Esophagus mucosa (tissue), 1 donor: Measurements from ENCODE around the gene VPS18. TPM values are rescaled to one million over a fixed set of nuclear protein-coding genes. Genes with fewer than 3 reads are reported as not detected.

Experiments used
- ATAC-seq: fragments of 200-7000 bp; cut with Tn5 transposase; one replicate; pipeline ENCODE4 v1.9.1; 2020
- total RNA-seq: library from RNA; stranded (reverse); gene quantifications from one replicate; pipeline ENCODE4 v1.2.4, GENCODE V29; 2023
- donor health status: DM: yes; HTN: yes; CAD: no.

VPS18 gene
- total RNA-seq, 1 donor from 2014 or later: 10.9 TPM

DNA sequence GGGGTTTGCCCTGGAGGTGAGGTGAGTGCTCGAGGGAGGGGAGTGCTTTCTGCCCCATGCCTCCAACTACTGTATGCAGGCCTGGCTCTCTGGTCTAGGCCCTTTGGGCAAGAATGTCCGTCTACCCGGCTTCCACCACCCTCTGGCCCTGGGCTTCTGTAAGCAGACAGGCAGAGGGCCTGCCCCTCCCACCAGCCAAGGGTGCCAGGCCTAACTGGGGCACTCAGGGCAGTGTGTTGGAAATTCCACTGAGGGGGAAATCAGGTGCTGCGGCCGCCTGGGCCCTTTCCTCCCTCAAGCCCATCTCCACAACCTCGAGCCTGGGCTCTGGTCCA is 44.3 kb downstream of the VPS18 start:
- ATAC-seq: no peak

DNA sequence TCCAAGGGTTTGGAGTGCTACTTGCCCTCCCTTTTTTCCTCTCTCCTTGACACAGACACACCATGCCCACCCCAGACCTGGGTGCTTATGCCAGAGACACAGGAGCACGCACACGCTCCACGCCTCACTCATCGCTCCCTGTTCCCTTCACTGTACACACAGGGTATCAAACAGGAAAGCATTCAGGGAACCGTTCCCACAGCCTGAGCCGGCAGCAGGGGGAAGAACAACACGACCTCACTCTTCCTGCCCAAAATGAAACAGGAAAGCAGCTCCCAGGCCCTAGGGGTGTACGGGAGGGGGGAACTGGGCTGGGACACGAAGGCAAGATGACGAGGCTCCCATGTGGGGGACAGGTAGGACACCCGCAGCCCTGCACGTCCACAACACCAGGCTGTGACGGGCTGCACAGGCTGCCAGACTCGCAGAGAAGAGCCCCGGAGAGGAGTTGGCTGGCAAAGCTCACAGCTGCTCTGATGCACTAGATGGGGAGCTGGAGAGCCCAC is 46.1 kb downstream of the VPS18 start:
- ATAC-seq: no peak

DNA sequence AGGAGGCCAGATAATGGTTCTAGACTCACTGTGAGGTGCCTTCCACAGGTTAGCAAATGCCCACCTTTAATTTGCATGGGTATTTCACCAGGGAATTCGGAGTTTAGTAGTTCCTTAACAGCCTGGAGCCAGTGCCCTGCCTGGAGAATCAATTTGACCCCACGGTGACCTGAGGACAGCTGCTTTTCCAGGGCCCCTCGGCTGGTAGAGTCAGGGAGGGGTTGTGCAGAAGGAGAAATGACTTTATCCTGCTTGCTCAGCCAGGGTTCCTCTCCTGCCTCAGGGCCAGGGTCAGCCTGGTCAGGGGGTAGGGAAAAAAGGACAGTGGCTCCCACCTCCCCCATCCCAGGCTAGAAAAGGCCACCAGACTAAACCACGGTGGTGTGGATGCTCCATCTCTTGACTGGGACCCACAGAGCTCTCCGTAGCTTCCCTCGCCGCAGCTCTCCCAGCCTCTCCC is 46.8 kb downstream of the VPS18 start:
- no peak for ATAC-seq

DNA sequence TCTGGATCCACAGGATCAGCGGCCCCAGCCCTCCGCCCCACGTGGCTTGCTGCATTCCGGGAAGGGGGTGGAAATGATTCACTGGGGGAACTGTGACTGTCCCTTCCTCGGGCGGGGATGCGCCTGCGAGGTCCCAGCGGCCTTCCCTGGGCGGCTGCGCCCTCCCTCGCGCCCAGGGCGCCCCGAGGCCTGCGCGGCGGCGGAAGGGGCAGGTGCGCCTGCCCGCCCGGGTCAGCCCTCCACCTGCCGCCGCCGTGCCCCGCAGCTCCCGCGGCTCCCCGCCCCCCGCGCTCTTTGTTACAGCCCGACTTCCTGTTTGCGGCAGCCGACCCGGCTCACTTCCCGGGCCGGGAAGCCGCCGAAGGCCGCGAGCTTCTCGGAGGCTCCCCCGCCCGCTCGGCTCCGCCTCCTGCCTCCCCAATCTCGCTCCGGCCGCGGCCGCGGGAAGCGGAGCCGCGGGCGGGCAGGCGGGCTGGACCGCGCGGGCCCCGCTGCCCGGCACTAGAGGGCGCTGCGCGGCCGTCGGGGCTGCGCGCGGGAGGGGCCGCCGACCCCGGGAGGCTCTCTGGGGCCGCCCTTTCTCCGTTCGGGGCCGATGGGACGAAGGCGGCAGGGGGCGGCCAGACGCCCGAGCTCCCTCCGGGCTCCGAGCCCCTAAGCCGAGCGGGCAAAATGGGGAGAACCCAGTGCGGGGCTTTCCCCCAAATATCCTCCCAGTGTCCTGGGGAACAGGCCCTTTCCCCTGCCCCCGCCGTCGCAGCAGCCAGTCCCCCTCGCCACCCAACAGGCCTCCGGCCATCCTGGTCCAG is 47.5 kb downstream of the VPS18 start:
- peak; percentile 80 for ATAC-seq

DNA sequence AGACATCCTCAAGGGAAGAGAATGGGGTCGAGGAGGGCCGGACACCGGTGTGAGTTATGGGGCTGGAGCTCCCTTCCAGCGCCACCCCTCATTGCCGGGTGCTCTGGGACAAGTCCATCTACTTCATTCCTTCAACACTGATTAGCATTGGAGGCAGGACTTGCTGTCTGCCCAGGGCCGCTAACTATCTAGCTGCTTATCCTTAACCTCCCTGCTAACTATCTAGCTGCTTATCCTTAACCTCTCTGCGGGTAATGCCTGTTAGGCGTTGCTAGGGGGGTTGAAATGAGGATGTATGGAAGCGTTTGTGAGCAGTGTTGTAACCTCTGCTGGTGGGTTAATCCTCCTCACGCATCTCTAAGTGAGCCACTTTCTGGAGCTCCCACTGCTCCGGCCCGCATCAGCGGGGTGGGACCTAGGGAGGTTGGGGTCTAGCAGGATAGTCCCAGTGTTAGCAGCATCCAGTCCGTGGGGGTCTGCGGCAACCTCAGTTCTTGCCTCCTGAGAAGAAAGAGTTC is 48.1 kb downstream of the VPS18 start:
- ATAC-seq: peak; percentile 3

DNA sequence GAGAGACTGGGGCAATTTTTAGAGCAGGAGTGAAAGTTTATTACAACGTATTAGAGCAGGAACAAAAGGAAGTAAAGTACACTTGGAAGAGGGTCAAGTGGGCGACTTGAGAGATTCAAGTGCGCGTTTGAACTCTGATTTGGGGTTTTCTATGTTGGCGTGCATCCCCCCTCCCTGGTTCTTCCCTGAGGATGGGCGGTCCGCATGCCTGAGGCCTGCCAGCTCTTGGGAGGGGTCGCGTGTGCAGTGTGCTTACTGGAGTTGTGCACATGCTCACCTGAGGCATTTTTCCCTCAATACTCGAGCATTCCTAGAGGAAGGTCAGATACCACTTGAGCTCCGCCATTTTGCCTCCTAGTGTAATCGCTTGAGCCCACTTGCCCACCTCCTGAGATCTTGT is 48.6 kb downstream of the VPS18 start:
- no peak for ATAC-seq

DNA sequence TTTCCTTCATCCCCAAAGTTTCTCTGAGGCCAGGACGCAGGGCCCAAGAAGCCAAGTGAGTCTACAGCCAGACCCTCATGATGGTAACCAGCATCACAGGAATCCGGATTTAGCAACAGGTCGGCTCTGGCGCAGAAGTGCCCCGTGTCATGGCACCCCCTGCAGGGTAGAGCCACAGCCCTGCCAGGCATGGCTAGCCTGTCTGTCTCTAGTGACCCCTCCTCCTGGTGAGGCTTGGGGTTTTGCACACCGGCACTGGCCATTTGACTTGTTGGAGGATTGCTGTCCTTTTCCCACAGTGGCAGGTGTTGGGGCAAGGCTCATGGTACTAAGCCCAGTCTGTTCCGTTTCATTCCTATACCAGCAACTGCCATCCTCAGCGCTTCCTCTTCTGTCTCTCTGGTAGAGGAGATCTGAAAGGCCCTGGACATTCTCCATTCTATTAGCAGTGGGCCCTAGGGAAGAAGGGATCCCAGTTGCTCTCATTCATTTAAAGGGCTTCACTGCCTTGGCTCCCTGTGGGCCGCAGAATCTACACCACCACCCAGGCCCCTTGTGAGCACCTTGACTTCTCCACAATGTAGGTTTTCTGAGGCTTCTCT is 49.6 kb downstream of the VPS18 start:
- ATAC-seq: no peak

DNA sequence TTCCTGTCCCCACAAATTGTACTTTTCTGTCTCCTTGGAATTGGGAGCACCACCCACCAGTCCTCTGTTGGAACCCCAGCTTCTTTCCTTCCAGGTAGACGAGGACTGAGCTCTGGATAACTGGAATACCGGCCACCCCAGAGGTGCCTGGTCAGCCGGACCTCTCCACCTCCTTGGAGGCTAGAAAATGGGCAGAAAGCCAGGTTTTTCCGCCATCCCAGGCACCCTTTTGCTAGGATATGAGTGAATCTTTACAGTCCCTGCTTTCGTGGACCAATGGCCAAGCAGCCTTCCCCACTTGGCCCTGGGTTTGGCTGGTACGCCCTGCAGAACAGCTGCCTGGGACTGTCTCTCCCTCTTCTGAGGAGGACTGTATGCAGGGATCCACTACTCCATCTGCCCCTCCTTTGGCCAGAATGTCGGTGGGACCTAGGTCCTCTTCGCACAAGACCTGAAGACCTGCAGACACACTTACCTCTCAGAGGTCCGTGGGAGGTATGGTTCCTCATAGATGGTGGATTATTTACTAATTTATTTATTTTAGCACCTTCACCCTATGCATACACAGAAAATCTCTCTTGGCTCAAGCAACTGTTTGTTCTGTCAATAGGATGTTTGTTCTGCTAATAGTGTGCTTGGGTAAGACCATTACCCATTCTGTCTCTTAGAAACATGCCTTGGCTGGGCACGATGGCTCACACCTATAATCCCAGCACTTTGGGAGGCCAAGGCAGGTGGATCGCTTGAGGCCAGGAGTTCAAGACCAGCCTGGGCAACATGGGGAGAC is 50.5 kb downstream of the VPS18 start:
- ATAC-seq: no peak

DNA sequence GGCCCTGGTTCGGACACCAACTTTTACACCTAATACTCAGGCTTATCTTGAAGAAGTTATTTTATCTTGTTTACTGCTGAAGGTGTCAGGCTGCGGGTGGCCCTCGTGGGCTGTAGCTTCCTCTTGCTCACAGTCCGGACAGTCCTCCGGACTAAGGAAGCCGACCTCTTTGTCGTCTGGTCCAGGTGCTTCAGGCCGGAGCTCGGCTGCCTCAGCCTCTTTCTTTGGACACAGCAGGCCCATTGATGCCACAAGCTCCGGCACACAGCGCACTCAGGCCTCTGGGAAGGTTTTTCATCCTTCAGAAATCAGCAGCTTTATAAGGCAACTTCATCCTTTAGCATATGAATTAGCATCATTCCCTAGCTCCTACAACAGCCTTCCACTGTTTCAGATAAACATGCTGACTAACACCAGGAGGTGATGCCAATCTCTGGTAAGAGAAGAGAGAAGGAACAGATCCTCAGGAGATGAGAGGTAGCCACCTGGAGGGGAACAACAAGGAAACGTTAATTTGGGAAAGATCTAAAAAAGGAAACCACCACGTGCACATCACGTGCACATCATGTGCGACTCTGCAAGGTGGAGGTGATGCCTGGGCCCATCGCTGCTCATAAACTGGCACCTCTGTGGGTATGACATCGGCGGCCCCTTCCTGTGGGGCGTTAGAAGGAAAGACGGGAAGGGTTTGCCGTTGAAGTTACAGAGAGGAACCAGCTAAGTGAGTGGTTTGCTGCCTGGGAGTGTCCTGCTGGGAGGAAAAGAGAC is 54.6 kb downstream of the VPS18 start:
- no peak for ATAC-seq

DNA sequence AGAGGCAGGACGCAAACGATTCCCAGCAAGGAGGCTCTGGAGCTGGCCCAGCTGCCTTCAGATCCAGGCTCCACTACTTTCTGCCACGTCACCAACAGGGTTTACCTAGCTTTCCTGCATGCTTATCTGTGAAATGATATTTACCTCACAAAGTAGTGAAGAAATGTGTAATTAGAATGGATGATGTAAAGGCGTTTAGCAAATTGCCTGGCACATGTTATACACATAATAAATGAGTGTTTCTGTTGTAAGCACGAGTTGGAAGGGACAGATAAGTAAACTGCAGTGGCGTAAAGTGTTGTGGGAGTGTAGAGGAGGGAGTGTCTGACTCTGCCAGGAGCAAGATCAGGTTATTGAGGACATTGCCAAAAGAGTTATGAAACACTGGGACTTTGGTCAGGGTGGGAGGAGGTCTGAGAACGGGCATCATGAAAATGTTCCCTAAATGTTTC is 55.5 kb downstream of the VPS18 start:
- no peak for ATAC-seq

DNA sequence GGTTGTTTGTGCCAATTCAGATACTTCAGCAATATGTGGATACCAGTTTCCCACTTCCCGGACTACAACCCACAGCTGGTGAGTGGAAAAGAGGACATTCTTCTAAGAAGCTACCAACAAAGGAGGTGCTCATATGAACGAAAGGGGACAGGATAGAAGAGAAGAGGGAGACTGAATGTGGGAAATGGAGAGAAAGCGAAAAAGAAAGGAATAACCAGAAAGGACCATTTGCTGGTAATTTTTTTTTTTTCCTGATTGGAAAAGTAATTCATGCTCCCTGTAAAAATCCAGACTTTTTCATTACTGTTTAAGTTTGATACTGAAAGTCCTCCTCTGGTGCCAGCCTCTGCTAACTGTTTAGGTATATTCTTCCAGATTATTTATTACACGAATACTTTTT is 57.5 kb downstream of the VPS18 start:
- ATAC-seq: no peak

DNA sequence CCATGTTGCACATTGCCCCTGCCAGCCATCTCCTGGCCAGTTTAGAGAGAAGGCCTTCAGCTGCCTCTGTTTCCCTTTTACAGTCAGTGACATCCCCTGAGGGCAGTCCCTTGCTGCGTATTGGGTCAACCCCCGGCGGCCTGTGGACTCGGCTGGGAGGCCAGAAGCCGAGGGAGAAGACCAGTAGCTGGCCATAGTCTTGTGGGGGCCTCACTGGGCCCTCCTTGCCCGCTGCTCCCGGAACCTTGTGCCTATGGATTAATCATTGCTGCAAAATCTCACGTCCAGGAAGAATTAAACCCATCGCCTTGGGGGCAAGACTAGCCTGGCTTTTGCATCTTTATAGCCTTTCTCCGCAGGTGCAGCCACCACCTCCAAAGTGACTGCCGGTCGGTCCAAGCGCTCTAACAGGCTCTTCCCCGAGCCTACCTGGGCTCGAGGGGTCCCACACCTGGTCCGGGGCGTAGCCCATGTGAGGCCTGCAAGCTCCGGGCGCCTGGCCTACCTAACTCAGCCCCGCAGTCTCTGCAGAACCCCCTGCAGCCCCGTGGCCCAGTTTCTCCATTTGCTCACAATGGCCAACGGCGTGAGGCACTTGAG is 58.2 kb downstream of the VPS18 start:
- no peak for ATAC-seq

DNA sequence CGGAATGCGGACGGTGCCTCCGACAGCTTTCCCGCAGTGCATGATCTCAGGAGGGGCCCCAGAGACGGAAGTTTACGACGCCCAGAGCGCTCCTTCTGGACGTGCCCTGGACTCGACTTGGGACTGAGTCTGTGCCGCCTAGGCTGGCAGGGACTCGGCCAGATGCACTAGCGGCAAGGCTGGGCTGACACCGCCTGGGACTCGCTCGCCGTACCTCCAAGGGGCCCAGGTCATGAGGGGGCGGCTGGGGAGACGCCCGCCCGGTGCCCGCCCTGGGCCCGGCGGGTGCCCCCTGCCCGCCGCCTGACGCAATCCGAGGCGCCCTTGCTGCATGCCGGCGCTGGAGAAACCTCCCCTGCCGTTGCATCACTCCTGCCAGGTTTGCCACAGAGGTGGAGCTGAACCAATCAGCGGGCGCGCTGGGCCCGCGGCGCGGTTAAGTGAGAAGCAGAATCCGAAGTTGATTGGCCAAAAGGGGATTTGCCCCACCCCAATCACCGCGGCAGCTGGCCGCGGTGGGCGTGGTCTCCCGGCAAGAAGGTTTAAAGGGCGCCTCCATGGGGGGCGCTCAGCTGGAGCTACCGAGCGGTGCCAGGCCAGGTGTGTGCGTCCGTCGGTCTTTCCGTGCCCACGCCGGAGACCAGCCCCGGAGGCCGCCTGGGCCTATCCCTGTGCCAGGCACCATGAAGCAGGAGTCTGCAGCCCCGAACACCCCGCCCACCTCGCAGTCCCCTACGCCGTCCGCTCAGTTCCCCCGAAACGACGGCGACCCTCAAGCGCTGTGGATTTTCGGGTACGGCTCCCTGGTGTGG is 58.9 kb downstream of the VPS18 start, which contains the start of gene CHAC1:
TSS of gene CHAC1 (plus strand) at position 571 of the 812 bp plus-strand sequence. CDS start at position 684, 113 bp downstream.
- peak; percentile 94 for ATAC-seq

Other genes with a start within 250 kb of the VPS18 start
- gene RAD51, start 199.3 kb upstream of the VPS18 start, total RNA-seq: 8.2 TPM
- 21.2 TPM for gene RMDN3, start 139.2 kb upstream of the VPS18 start, total RNA-seq
- gene GCHFR, start 130.4 kb upstream of the VPS18 start, total RNA-seq: 13.0 TPM
- 4.0 TPM for gene C15orf62, start 124.5 kb upstream of the VPS18 start, total RNA-seq
- gene ZFYVE19, start 87.4 kb upstream of the VPS18 start, total RNA-seq: 18.4 TPM
- gene DNAJC17, start 87.0 kb upstream of the VPS18 start, total RNA-seq: 20.8 TPM
- not detected for gene PPP1R14D, start 65.7 kb upstream of the VPS18 start, total RNA-seq
- gene SPINT1, start 50.4 kb upstream of the VPS18 start, total RNA-seq: 127 TPM
- 118 TPM for gene RHOV, start 20.2 kb upstream of the VPS18 start, total RNA-seq
- gene DLL4, start 34.9 kb downstream of the VPS18 start, total RNA-seq: 1.1 TPM
- 31.8 TPM for gene CHAC1, start 59.0 kb downstream of the VPS18 start, total RNA-seq
- gene INO80, start 221.8 kb downstream of the VPS18 start, total RNA-seq: 20.6 TPM